Measurements from ENCODE around the gene PTPRN2. TPM values are rescaled to one million over a fixed set of nuclear protein-coding genes. Genes with fewer than 3 reads are reported as not detected.
"Not testable (repeated sequence)": the region's sequence is repeated elsewhere in the genome, so short reads cannot be mapped to it uniquely, and the experiment has no call there.

PTPRN2 gene
- total RNA-seq, 1 experiment from 2014 or later, result 2.9 TPM

DNA sequence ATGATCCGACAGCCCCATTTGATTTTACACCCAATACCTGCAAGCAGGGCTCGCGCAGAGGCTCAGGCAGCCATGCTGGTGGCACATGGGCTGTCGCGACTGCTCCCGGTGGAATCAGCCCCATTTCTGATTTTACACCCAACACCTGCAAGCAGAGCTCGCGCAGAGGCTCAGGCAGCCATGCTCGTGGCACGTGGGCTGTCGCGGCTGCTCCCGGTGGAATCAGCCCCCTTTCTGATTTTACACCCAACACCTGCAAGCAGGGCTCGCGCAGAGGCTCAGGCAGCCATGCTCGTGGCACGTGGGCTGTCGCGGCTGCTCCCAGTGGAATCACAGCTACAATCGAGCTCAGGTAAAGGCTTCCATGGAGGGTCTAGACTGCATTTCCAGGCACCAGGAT lies 244.1 kb downstream of the PTPRN2 start:
- no peak for DNase-seq (ENCODE audit: extremely low read depth, low read depth)

DNA sequence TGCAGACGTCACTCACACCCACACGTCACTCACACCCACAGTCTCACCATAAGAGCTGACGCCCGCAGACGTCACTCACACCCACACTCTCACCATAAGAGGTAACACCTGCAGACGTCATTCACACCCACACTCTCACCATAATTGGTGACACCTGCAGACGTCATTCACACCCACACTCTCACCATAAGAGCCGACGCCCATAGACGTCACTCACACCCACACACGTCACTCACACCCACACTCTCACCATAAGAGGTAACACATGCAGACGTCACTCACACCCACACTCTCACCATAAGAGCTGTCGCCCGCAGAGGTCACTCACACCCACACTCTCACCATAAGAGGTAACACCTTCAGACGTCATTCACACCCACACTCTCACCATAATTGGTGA lies 246.5 kb downstream of the PTPRN2 start:
- DNase-seq (ENCODE audit: extremely low read depth, low read depth), result not testable (repeated sequence)

DNA sequence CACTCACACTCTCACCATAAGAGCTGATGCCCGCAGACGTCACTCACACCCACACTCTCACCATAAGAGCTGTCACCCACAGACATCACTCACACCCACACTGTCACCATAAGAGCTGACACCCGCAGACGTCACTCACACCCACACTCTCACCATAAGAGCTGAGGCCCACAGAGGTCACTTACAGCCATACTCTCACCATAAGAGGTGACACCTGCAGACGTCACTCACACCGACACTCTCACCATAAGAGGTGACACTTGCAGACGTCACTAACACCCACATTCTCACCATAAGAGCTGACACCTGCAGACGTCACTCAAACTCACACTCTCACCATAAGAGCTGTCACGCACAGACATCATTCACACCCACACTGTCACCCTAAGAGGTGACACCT lies 250.7 kb downstream of the PTPRN2 start:
- not testable (repeated sequence) for DNase-seq (ENCODE audit: extremely low read depth, low read depth)

DNA sequence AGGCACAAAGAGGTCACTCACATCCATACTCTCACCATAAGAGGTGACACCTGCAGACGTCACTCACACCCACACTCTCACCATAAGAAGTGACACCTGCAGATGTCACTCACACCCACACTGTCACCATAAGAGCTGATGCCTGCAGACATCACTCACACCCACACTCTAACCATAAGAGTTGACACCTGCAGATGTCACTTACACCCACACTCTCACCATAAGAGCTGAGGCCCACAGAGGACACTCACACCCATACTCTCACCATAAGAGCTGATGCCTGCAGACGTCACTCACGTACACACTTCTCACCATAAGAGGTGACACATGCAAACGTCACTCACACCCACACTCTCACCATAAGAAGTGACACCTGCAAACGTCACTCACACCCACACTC lies 255.1 kb downstream of the PTPRN2 start:
- not testable (repeated sequence) for DNase-seq (ENCODE audit: extremely low read depth, low read depth)

DNA sequence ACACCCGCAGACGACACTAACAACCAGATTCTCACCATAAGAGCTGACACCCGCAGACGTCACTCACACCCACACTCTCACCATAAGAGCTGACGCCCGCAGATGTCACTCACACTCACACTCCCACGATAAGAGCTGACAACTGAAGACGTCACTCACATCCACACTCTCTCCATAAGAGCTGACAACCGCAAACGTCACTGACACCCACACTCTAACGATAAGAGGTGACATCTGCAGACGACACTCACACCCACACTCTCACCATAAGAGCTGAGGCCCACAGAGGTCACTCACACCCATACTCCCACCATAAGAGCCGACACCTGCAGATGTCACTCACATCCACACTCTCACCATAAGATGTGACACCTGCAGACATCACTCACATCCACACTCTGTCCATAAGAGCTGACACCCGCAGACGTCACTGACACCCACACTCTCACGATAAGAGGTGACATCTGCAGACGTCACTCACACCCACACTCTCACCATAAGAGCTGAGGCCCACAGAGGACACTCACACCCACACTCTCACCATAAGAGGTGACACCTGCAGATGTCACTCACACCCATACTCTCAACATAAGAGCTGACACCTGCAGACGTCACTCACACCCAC lies 255.7 kb downstream of the PTPRN2 start:
- not testable (repeated sequence) for DNase-seq (ENCODE audit: extremely low read depth, low read depth)

DNA sequence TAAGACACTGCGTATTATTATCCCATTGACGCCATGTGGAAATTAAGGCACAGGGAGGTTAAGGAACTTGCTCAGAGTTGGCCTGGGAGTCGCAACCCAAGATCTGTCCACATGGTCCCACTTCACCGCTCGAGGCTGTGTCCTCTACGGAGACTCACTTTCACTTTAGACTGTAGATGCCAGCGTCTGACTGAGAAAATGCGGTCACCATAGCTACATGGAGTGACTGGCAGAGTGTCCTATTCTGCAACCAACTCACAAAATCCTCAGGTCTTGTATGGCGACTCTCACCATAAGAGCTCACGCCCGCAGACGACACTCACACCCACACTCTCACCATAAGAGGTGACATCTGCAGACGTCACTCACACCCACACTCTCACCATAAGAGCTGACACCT lies 257.9 kb downstream of the PTPRN2 start:
- no peak for DNase-seq (ENCODE audit: extremely low read depth, low read depth)

DNA sequence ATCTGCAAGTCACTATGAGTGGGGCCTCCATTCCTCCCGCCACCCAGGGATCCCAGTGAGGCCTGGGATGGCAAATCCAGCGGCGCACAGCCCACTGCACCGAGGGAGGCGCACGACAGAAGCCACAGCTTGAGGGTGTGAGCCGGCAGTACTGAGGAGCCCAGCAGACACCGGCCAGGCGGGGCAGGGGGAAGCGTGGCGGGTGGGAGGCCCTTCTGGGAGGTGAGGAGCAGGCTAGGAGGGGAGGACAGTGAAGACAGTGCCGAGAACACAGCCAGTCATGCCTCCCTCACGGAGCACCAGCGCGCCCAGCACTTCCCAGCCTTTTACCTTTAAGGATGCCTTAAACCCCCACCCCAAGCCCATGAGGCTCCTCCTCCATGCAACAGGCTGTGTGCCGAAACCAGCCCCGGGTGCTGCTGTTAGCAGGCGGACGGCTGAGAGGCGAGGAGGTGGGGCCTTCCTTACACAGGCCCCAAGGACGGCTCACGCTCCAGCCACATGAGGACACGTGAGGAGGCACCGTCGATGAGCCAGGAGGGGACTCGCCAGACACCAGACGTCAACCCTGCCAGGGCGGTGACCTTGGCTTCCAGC lies 258.5 kb downstream of the PTPRN2 start:
- no peak for DNase-seq (ENCODE audit: extremely low read depth, low read depth)

DNA sequence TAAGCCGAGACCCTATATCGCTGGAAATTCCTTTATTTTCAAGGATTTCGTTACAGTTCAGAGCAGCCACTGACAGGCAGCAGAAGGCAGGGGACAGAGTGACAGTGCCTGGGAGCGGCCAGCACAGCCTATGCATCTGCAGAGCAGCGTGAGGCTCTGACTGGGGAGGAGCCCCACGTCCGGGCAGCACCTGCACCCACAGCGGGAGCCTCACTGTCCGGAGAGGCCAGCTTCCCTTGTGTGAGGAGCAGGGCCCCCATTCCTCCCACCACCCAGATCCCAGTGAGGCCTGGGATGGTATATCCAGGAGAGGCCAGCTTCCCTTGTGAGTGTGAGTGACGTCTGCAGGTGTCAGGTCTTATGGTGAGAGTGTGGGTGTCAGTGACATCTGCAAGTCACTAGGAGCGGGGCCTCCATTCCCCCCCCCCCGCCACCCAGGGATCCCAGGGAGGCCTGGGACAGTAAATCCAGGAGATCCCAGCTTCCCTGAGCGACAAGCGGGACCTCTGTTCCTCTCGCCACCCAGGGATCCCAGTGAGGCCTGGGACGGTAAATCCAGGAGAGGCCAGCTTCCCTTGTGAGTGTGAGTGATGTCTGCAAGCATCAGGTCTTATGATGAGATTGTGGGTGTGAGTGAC lies 259.1 kb downstream of the PTPRN2 start:
- no peak for DNase-seq (ENCODE audit: extremely low read depth, low read depth)

DNA sequence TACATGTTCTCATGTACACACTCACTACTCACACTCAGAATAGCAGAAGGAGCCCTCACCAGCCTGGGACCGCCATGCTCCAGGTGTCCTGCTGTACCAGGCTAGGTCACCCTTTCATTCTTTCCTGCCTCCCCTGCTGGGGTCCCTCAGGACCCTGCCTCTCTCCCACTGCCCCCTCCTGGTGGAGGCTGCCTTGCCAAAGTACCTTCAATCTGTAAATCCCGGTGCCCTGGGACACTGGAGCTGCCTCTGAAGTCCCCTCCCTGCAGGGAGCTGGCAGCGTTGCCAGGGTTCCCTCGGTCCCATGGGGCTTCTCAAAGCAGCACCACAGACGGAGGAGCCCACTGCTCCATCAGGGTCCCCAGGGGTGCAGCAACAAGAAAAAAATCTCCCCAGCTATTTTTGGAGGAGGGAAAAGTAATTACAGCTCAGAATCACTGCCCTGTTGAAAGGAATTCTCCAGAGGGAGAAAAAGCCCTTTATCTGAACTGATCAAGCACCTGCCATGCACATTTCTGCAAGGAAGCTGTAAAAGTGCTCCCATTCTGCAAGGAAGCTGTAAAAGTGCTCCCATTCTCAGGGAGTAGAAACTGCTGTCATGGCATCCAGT lies 259.9 kb downstream of the PTPRN2 start:
- DNase-seq (ENCODE audit: extremely low read depth, low read depth), result no peak

DNA sequence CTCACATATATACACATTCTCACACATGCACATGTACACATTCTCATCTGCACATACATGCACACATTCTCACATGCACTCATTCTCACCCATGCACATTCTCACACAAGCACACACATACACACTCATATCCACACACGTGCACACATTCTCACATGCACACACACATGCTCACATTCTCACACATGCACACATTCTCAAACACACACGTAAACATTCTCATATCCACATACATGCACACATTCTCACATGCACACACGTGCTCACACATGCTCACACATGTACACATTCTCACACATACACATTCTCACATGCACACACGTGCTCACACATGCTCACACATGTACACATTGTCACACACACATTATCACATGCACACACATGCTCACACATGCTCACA lies 260.6 kb downstream of the PTPRN2 start:
- no peak for DNase-seq (ENCODE audit: extremely low read depth, low read depth)

DNA sequence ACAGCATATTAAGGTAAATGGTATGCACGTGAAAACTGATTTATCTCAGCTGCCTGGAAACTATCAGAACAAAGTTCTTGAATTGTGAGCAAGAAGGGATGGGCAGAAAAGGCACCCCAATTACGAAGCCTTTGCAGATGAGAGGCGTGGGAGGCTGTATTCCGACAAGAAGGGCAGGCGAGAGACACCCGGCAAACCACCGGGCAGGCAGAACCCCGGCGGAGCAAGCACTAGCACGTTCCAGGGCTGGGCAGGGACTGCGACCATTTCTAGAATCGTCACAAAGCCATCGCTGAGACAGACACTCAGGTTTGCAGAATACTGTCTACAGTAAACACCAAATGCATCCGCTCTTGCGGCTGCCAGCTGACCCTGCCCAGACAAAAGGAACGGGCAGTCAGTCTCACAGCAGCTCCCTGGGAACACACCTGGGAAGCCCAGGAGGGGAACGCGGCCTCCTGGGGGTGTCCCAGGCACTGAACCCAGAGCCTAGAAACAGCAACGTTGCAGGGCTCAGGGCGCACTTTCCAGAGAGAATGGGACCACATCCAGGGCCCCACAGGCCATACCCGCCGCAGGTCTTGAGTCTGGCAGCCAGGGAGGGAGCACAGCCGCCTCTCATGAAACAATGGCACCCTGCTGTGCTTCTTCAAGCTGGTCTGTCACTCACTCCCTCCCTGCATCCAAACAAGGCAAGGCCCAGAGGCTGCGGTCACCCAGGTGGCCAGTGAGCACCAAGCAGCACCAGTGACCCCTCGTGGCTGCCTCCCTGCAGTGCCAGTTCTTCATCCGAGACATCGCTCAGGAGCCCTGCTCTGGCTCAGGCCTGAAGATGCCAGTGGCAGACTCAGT lies 261.9 kb downstream of the PTPRN2 start:
- DNase-seq (ENCODE audit: extremely low read depth, low read depth), result no peak

DNA sequence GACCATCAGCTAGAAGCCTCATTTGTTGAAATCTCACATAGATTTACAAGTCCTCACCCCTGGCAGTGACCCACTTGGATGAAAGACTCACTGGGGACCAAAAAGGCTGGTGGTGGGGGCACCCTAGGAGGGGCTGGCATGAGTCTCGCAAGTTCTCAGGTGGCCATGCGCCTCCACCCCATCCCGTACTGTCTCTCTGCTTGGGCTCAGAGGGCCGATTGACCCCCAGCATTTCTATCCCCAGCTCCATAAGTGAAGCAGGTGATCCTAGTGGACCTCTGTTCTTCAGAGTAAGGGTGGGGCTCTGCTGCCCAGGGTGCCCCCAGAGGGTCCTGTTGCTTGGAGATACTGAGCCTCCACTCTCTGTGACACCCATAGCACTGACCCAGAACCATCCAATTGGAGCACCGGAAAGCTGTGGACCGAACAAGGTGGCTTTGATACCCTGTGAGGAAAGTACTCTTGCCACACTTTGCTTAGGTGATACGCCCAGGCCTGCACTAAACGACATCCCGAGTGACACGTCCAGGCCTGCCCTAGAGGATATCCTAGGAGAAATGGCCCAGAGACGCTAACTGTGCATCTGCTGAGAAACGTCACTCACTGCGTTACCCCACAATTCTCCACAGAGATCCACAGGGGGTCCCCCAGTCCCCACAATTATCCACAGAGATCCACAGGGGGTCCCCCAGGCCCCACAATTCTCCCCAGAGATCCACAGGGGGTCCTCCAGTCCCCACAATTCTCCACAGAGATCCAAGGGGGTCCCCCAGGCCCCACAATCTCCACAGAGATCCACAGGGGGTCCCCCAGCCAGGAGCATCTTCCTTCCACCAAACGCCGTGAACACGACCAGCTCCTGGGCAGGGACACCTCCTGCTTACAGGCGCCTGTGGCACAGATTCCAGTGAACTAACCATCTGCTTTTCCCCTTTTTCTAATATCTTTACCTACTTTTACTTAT lies 262.9 kb downstream of the PTPRN2 start:
- DNase-seq (ENCODE audit: extremely low read depth, low read depth), result no peak

DNA sequence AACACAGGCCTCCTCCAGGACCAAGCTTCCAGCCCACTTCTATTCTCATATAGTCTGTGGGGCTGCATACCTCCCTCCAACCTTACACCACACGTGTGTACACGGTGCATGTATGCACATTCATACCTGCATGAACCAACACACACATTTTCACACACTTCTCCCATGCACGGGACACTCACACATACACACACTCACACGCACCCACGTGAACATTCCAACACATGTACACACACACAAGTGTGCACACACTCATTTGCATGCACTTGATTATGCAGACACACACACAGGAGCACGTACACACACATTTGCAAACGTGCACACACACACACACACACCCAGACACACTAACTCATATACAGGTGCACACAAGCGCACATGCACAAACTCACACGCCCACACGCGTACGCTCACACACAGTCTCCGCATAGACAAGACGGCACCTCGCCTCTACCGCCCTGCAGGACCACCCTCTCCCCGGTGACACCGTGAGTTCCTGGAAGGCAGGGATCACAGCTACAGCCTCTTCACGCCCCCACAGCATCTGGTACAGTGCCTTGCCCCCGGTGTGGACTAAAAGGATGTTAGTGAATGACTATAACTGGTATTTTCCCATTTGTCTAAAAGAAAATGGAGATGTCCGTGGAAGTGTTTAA lies 263.8 kb downstream of the PTPRN2 start:
- no peak for DNase-seq (ENCODE audit: extremely low read depth, low read depth)

DNA sequence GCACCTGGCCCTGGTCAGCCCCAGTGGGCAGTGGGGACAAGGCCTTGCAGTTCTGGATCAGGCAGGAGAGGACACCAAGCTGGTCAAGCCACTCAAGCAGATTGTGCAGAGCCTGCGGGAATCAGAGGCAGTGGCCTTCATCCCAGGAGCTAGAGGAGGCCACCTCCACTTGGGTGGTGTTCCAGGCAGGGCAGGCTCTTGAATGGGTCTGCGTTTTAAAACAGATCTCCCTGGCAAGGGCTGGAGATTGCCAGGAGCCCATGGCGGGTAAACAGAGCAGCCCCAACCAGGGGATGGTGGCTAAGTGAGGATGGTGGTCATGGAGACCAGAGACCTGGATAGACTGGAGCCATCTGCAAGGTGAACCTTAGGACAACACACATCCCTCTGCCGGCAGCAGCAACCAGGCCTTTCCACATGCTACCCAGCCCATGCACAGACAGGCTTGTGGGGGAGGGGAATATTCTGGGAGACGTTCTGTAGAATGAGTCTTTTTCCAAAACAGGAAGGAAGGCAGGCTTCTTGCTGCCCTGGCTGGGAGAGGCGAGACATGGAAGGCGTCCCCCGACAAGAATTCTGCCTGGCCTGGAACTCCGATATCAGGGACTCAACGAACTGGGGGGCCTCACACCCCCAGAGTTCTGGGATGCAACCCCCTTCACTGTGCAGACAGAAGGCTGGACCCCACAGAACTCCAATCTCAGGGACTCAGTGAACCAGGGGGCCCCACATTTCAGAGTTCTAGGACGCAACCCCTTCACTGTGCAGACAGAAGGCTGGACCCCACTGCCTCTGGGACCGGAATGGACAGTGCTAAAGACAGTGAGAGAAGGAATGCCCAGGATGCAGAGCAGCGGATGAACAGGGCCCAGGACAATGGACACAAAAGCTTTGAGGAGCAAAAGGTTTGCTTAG lies 264.8 kb downstream of the PTPRN2 start:
- no peak for DNase-seq (ENCODE audit: extremely low read depth, low read depth)

DNA sequence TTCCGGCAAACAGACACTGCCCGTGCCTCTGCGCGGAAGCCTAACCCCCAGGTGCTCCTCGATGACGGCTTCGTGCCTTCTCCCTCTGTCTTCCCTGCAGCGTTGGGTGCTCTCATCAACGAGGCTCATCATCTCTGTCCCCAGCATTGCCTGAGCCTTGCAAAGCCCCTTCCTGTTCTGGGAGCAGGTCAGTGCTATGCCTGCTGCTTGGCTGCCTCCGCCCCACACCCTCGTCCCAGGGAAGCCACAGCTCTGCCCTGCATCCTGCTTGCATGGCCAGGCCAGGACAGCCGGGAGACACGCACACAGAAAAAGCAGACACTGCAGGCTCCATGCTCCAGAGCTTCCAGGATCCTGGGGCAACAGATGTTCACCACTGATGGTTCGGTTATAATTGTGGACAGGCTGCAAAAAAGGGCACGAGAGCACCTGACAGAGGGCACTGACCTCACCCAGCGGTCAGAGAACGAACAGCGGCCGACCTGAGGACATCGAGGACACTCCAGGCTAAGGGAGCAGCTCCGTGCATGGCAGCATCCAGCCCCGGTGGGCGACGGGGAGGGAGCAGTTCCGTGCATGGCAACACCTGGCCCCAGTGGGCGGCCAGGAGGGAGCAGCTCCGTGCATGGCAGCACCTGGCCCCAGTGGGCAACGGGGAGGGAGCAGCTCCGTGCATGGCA lies 265.5 kb downstream of the PTPRN2 start:
- no peak for DNase-seq (ENCODE audit: extremely low read depth, low read depth)

DNA sequence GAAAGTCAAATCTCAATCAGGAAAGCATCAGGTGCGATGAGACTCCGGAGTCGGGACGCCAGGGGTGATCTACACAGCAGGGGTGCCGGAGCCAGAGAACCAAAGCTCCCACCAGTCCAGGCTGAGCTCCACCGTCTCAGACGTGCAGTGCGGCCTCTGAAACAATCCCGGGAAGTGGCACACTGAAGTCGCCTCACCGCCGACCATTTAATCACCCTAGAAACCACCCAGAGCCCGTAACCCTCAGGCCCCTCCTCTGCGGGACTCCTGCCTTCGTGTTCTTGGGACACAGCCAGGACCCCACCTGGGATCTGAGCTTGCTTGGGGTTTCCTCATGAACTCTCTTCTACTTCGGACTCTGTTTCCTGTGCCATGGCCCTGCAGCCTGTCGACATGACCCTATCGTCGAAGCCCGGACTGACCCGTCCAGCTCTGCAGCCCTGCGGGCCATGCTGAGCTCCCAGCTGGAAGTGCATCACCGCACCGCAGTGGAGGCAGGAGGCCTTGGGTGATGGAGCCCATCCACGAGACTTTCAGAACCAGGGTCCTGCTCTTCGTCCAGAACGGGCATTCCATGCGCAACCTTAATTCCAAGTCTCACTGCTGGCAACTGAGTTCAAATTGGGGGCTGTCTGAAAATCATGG lies 266.4 kb downstream of the PTPRN2 start:
- DNase-seq (ENCODE audit: extremely low read depth, low read depth), result no peak

DNA sequence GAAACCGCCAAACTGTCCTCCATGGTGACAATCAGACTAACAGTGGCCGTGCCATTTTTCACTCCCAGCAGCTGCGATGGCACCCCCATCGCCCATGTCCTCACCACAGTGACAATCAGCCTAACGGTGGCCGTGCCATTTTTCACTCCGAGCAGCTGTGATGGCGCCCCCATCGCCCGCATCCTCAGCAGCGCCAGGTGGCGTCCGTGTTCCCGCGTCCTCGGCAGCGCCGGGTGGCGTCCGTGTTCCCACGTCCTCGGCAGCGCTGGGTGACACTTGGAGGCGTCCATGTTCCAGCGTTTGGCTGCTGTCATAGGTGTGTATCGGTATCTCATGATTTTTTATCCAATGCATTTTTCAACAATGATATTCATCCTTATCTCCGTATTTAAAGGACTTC lies 267.3 kb downstream of the PTPRN2 start:
- no peak for DNase-seq (ENCODE audit: extremely low read depth, low read depth)

All from NCI-H460 (cell line).